GM18520 (cell line): ENCODE data around the gene LGALS9C.
"Not testable (repeated sequence)": the region's sequence is repeated elsewhere in the genome, so short reads cannot be mapped to it uniquely, and the experiment has no call there.

Experiments used
- ATAC-seq: cut with Tn5 transposase; IDR thresholded peaks from one replicate; pipeline ENCODE4 v1.9.1; 2021; ENCODE audit not compliant: unreplicated experiment

The LGALS9C gene

GRCh38 chr17:18528435-18528834 is 51.8 kb downstream of the LGALS9C start:
- ATAC-seq = not testable (repeated sequence)

- not testable (repeated sequence) for ATAC-seq
Measured at GRCh38 chr17:18528899-18529500, 52.4 kb downstream of the LGALS9C start.

GRCh38 chr17:18530405-18530804 is 53.8 kb downstream of the LGALS9C start:
- ATAC-seq = not testable (repeated sequence)

GRCh38 chr17:18542234-18542633 is 65.6 kb downstream of the LGALS9C start:
- not testable (repeated sequence) for ATAC-seq

- not testable (repeated sequence) for ATAC-seq
Measured at GRCh38 chr17:18542907-18543306, 66.3 kb downstream of the LGALS9C start.
